Smooth muscle cell (in vitro differentiated cells): ENCODE measurements around the gene MARCHF4. TPM values are rescaled to one million over a fixed set of nuclear protein-coding genes. Genes with fewer than 3 reads are reported as not detected.

ENCODE experiments used
- DNase-seq: peaks from one replicate; lab custom pipeline; 2025; ENCODE audit not compliant: unreplicated experiment; lab: John Stamatoyannopoulos, UW
- H2AFZ ChIP-seq: fragments of 200-600 bp; sonication (generic); 2 replicates; pipeline ENCODE4 v1.6.0; 2016; ENCODE audit warnings: antibody characterized with exemption, low read depth, mild to moderate bottlenecking
- H3F3A ChIP-seq: fragments of 200-600 bp; sonication (generic); 2 replicates; pipeline ENCODE4 v1.6.0; 2017; ENCODE audit warnings: antibody characterized with exemption, low read depth
- H3K27ac ChIP-seq: fragments of 200-600 bp; sonication (generic); 2 replicates; pipeline ENCODE4 v1.5.1; 2016; ENCODE audit warnings: low read depth, mild to moderate bottlenecking
- H3K27me3 ChIP-seq: fragments of 200-600 bp; sonication (generic); 2 replicates; pipeline ENCODE4 v1.6.1; 2016; ENCODE audit warnings: low read depth, mild to moderate bottlenecking
- H3K36me3 ChIP-seq: fragments of 200-600 bp; sonication (generic); 2 replicates; pipeline ENCODE4 v1.5.1; 2016; ENCODE audit warnings: low read depth
- H3K4me1 ChIP-seq: fragments of 200-600 bp; sonication (generic); 2 replicates; pipeline ENCODE4 v1.5.1; 2016; ENCODE audit warnings: low read depth
- H3K4me2 ChIP-seq: fragments of 200-600 bp; sonication (generic); 2 replicates; pipeline ENCODE4 v1.6.0; 2016; ENCODE audit warnings: mild to moderate bottlenecking
- H3K4me3 ChIP-seq: fragments of 200-600 bp; sonication (generic); 2 replicates; pipeline ENCODE4 v1.5.1; 2016; ENCODE audit warnings: mild to moderate bottlenecking
- H3K79me2 ChIP-seq: fragments of 200-600 bp; sonication (generic); 2 replicates; pipeline ENCODE4 v1.6.0; 2016; ENCODE audit warnings: low read depth, mild to moderate bottlenecking
- H3K9ac ChIP-seq: fragments of 200-600 bp; sonication (generic); 2 replicates; pipeline ENCODE4 v1.6.0; 2016; ENCODE audit warnings: low read depth
- H3K9me3 ChIP-seq: fragments of 200-600 bp; sonication (generic); replicated peaks from 2 replicates; pipeline ENCODE4 v1.5.1; 2016; ENCODE audit warnings: low read depth
- H4K20me1 ChIP-seq: fragments of 200-600 bp; sonication (generic); 2 replicates; pipeline ENCODE4 v1.6.0; 2016; ENCODE audit warnings: low read depth
- CTCF ChIP-seq: fragments of 200-600 bp; sonication (generic); IDR thresholded peaks from 2 replicates; pipeline ENCODE4 v1.5.1; 2017; ENCODE audit warnings: borderline replicate concordance, mild to moderate bottlenecking, antibody characterized with exemption; ENCODE audit not compliant: insufficient read depth, poor library complexity, severe bottlenecking
- WGBS: methylation state at CpG from one replicate; pipeline ENCODE4 v1.1.7; 2016; ENCODE audit warnings: low lambda C conversion rate; 5-methylcytosine and 5-hydroxymethylcytosine counted together
- polyA plus RNA-seq: library from polyadenylated mRNA; unstranded; fragments of >200 nt; fragmentation: Nextera tagmentation; extraction: Ambion mirVana; gene quantifications from 2 replicates; pipeline ENCODE4 v1.2.1, GENCODE V29; 2016
- total RNA-seq: library from RNA; depleted of rRNA; stranded (reverse); fragments of >200 nt; gene quantifications from 2 replicates; pipeline ENCODE4 v1.2.3, GENCODE V29; 2014

The MARCHF4 gene
- total RNA-seq, result 0.90 and 1.1 TPM in 2 replicates
- polyA plus RNA-seq, result 0.63 and 1.8 TPM in 2 replicates

DNA sequence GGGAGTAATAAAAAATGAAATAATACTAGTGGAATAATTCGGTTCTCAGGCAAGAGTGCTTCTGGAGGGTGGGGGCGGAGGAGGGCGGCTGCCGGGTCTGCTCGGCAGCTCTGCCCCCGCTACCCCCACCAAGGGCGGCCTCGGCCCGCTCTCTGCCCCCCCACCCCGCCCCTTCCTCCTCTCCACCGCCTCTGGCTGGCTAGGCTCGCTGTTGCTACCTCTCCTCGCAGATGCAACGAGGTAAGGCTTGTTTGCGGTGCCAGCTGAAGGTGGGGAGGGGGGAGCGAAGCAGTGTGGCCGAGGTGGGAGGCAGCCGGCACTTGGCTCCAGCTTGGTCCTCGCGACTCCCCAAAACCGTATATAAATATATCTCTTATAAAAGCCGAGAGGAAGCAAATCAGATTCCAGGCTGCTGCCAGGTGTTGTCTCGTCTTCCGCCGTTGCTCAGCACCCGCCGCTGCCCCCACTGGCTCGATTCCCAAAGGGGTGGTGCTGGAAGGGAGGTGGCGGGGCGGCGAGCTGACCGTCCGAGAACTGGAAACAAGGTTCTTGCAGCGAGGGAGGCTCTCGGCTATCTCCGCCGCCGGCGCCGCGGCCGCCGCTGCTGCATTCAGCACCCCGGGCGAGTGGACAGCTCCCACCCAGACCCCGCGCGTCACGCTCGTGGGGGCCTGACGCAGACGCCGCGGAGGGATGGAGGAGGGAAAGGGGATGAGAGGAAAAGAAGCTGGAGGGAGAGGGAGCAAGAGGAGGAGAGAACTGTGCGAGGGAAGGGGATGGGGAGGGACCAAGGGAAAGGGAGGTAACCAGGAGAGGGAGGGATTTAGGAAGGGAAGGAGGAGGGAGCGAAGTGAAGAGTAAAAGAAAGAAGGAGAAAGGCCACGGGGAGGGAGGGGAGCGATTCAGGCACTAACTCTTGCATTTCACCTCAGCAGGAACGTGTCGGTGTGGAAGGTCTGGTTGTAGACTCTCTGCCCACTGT, at the start of gene MARCHF4:
MARCHF4 (minus strand) TSS at position 763 of the 982 bp plus-strand sequence. CDS start 2,223 bp downstream, outside the sequence.
- peaks cover 11% of the 10 kb centered on the region for H3F3A ChIP-seq
- TF ChIP-seq CTCF, result no peak
- H3K27ac ChIP-seq, result peak within 1 kb of the TSS; percentile 86
- WGBS, result 2% methylated on average over 44 of the region's 60 CpGs
- H3K79me2 ChIP-seq, result no peaks in the 10 kb centered on the region
- peak; percentile 81 for DNase-seq
- H3K4me3 ChIP-seq, result peak within 1 kb of the TSS; percentile 54
- H3K9ac ChIP-seq, result peak within 1 kb of the TSS; percentile 52
- peaks cover 18% of the 10 kb centered on the region for H3K4me1 ChIP-seq
- H3K9me3 ChIP-seq, result no peaks in the 10 kb centered on the region
- peaks cover 37% of the 10 kb centered on the region for H3K27me3 ChIP-seq
- no peaks in the 10 kb centered on the region for H4K20me1 ChIP-seq
- no peaks in the 10 kb centered on the region for H3K36me3 ChIP-seq
- peak within 1 kb of the TSS; percentile 94 for H3K4me2 ChIP-seq
- no peak within 1 kb of the TSS for H2AFZ ChIP-seq

DNA sequence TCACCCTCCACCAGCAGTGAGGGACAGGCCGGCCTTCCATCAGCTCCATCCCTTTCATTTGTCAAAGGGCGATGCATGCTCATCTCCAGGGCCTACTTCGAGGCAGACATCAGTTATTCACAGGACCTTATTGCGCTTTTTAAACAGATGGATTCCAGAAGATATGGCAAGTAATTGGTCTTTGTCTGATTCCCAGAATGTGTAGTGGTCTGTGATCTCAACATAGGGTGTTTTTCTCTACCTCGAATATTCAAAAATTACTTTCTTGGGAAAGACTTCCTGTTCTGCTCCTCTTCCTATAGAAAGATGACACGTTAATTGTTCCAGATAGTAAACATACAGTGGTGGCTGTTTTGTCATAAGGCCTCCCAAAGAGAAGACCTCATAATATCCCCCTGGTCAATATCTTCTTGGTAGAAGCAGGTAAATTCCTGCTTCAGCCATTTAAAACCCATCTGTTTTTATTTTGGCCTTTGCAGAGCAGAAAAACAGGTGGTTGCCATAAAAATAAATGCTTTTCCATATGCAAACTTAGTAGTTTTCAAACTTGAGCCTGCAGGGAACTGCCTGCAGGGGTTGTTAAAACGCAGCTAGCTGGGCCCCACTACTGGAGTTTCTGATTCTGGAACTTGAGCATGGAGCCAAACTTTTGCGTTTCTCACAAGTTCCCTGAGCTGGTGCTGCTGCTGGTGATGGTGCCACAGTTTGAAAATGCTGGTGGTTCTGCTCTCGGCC, 48.3 kb upstream of the MARCHF4 start:
- Histone ChIP-seq H3K36me3 (peaks cover 14% of the 10 kb centered on the region), H3K9ac (no peak overlapping the region), H3K4me3 (no peak overlapping the region), H3F3A (peaks cover 22% of the 10 kb centered on the region), H3K9me3 (no peaks in the 10 kb centered on the region), H3K4me2 (no peak overlapping the region), H3K27ac (no peak overlapping the region), H3K4me1 (peaks cover 6% of the 10 kb centered on the region), H3K27me3 (no peaks in the 10 kb centered on the region), H2AFZ (no peak overlapping the region), H4K20me1 (no peaks in the 10 kb centered on the region), H3K79me2 (no peaks in the 10 kb centered on the region)
- WGBS, result 91% methylated on average over 9 of the region's 9 CpGs
- no peak for TF ChIP-seq CTCF
- DNase-seq, result no peak

GRCh38 chr2:216418981-216419380, 46.7 kb upstream of the MARCHF4 start:
- H3K27ac ChIP-seq, result no peak overlapping the region
- H3K79me2 ChIP-seq, result peaks cover 1% of the 10 kb centered on the region
- peaks cover 15% of the 10 kb centered on the region for H3F3A ChIP-seq
- no peak overlapping the region for H3K4me3 ChIP-seq
- peaks cover 20% of the 10 kb centered on the region for H3K36me3 ChIP-seq
- H3K4me2 ChIP-seq, result no peak overlapping the region
- H4K20me1 ChIP-seq, result no peaks in the 10 kb centered on the region
- no peak overlapping the region for H2AFZ ChIP-seq
- WGBS, result 88% methylated on average over 1 of the region's 1 CpG
- H3K9ac ChIP-seq, result no peak overlapping the region
- no peak for DNase-seq
- no peaks in the 10 kb centered on the region for H3K9me3 ChIP-seq
- TF ChIP-seq CTCF, result no peak
- peaks cover 6% of the 10 kb centered on the region for H3K4me1 ChIP-seq
- H3K27me3 ChIP-seq, result no peaks in the 10 kb centered on the region
